GM19351 (cell line): ENCODE results near the gene CHD5.
A peak's percentile ranks its signal among the peaks of the same experiment; 100 is the strongest.
"Not testable (repeated sequence)": the region's sequence is repeated elsewhere in the genome, so short reads cannot be mapped to it uniquely, and the experiment has no call there.

Source experiments
- ATAC-seq: cut with Tn5 transposase; IDR thresholded peaks from one replicate; pipeline ENCODE4 v1.9.1; 2021; ENCODE audit warnings: mild to moderate bottlenecking, moderate library complexity; ENCODE audit not compliant: unreplicated experiment

The CHD5 gene

DNA sequence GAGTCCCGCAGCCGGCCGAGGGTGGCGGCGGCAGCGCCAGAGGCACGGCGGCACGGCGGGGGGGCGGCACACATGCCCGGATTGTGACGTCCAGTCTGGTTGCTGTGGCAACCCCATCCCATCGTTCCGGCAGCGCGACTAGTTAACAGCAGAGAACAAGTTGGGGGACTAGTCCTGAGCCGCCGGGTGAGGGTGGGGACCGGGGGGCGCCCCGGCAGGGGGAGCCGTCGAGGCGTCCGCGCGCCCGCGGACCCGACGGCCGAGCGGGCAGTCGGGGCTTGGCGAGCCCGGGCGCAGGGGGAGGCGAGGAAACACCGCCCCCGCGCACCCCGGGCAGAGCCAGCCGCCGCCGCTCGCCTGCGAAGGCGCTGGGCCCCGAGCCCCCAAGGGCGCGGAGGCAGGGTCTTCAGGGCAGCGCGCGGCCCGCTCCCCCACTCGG is at the start of gene CHD5:
CHD5 (minus strand) TSS at position 54 of the 439 bp plus-strand sequence. CDS start 298 bp downstream, outside the sequence.
- ATAC-seq, result no peak

GRCh38 chr1:6225651-6226050 is 45.5 kb upstream of the CHD5 start:
- ATAC-seq, result no peak

DNA sequence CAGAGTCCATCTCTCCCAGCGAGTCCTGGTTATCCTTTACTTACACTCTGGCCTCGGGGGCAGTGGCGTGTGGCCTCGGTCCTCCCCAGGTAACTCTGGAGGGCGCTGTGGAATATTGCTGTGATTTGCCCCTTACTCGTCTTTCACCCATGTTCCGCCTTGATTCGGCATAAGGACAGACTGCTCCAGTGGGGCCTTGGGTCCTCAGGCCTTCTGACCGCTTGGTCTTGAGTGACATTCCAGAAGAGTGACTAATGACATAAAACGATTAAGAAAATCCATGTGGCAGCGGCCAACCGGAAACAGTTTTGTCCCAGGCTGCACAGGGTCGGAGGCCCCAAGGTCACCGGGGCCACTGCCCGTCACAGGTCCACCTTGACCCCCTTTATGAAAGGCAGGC is 44.6 kb upstream of the CHD5 start:
- no peak for ATAC-seq

DNA sequence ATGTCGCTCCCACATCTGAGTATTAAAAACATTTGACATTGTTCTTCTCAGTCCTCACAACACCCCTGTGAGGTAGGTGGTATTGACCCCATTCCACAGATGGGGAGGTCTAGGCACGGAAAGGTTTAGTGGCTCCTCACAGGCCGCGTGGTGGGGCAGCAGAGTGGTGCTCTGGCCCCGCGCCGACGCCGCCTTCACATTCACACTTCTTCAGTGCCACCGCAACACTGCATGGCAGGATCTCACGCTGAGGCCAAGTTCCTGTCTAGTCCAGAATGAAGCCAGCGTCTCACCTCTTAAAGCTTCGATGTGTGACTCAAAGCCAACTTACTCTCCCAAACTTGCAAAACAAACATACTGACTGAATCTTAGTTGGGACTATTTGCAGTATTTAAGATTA is 43.5 kb upstream of the CHD5 start:
- no peak for ATAC-seq

DNA sequence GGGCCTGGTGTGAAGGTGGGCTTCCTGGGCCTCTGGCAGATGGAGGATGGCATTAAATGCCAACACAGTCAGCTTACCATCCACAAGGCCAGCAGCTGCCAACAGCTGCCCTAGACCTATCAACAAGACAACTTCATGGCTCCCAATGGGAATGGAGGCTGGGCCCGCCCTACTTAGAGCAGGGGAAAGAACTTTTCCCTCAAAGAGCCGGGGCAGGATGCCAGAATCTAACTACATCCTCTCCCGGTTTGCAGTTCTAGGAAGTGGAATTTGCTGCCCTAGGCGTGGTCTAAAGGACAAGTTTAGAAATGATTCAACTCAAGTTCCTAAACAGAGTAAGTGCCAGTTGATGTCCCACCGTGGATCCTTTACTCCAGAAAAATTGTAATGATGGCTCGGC is 42.5 kb upstream of the CHD5 start:
- ATAC-seq, result no peak

GRCh38 chr1:6221210-6221784 is 41.2 kb upstream of the CHD5 start:
- no peak for ATAC-seq

GRCh38 chr1:6220236-6220635 is 40.1 kb upstream of the CHD5 start:
- no peak for ATAC-seq

- ATAC-seq, result not testable (repeated sequence)
Observed at GRCh38 chr1:6219641-6220040, 39.5 kb upstream of the CHD5 start.

GRCh38 chr1:6218375-6219164 is 38.4 kb upstream of the CHD5 start:
- no peak for ATAC-seq

- peak; percentile 58 for ATAC-seq
Observed at GRCh38 chr1:6212193-6212959, 32.3 kb upstream of the CHD5 start.

- ATAC-seq, result no peak
Observed at GRCh38 chr1:6211731-6212130, 31.6 kb upstream of the CHD5 start.

GRCh38 chr1:6210591-6211355 is 30.7 kb upstream of the CHD5 start:
- ATAC-seq, result no peak

GRCh38 chr1:6209661-6210580 is 29.8 kb upstream of the CHD5 start:
- no peak for ATAC-seq

DNA sequence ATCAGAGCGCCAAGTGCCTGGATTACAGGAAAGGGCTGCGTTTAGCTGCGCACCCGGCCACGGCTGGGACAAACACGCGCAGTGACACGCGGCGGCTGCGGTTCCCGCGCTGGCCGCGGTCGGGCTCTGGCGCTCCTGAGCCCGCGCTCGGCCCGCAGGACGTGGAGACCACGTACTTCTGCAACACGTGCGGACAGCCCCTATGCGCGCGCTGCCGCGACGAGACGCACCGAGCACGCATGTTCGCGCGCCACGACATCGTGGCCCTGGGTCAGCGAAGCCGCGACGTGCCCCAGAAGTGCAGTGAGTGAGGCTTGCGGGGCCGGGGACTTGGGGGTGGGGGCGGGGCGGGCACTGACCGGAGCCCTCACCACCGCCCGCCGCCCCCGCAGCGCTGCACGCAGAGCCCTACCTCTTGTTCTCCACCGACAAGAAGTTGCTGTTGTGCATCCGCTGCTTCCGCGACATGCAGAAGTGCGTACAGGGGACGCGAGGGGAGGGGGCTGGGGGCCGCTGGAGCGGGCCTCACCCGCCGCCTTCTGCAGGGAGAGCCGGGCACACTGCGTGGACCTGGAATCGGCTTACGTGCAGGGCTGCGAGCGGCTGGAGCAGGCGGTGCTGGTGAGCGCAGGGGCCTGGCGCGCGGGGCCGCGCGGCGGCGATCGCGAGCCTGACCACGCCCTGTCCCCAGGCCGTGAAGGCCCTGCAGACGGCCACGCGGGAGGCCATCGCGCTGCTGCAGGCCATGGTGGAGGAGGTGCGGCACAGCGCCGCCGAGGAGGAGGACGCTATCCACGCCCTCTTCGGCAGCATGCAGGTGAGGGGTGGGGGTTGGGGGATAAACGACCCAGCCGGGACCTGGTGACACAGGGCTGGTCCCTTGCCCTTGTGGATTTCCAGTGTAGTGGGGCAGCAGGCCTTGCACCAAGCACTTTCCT is 28.9 kb upstream of the CHD5 start:
- ATAC-seq, result peak; percentile 42

GRCh38 chr1:6207921-6208320 is 27.8 kb upstream of the CHD5 start:
- no peak for ATAC-seq

DNA sequence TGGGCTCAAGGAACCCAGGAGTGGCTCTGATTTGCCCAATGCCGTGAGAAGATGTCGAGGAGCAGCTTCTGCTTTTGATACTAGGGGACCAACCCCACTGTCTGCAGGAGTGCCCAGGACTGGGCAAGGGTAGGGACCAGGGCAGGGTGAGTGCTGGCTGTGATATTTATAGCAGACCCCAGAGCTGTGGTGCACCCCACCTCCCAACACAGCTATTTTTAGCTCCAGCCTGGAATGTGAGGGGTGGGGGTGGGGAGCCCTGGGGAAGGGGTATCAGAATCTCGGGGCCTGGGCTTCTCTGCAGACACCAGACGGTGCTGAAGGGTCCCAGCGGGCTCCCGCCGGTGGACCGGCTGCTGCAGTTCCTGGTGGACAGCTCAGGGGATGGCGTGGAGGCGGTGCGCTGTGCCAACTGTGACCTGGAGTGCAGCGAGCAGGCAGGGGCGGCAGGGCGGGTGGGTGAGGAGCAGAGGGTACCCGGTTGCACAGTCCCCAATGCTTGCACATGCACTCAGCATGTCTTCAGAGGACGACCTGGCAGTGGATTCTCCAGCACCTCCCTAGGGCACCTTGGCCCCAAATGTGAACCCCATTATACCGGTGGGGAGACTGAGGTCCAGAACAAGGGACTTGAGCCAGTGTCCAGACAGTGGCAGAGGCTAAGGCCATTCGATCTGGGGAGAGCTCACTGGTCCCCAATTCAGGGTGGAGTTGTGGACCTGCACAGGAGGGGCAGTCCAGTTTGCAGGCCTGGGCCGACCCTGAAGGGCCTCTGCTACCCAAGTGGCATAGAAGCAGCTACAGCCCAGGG is 27.2 kb upstream of the CHD5 start:
- ATAC-seq, result no peak

GRCh38 chr1:6206520-6206855 is 26.4 kb upstream of the CHD5 start:
- no peak for ATAC-seq

DNA sequence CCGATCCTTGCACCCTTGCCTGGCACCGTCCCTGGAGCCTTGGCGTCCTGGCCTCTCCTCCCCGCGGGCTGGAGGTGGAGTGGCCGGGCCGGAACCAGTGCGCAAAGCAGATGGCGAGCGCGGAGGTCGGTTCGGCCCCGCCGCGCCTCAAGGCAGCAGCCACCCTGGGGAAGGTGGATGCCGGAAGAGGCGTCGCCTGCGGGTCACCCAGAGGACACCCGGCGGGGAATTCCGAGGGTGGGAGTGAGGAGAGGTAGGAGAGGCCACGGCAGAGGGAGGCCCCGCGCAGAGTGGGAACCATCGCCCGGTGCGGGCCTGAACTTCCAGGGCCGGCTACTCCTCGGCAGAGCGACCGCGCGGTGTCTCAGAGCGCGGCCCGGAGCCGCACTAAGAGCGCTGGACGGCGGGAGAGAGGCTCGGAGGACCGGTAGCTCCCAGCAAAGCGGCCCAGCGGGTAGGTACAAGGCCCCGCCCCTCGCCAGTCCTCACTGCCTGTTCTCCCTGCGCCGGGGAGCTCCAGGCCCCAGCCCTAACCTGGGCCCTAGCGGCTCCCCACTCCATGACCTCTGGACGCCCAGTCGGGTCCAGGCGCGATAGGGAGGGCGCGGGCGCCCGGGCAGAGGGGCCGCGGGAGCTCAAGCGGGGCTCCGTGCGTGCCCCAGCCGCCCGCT is 25.9 kb upstream of the CHD5 start, which contains the start of gene RNF207:
RNF207 (plus strand) TSS at position 271 of the 671 bp plus-strand sequence. CDS start 417 bp downstream, outside the sequence.
- peak; percentile 45 for ATAC-seq
